SK-N-SH treated with all-trans-retinoic acid at 6 μM for 48 hours (cell line): ENCODE data around the gene PFAS.

ENCODE experiments used
- GLIS3 ChIP-seq: fragments of 250-450 bp; sonication (Bioruptor Pico); IDR thresholded peaks from 2 replicates; pipeline ENCODE4 v1.5.0; 2020; ENCODE audit warnings: mild to moderate bottlenecking, moderate library complexity
- PPARA ChIP-seq: fragments of 250-450 bp; sonication (Bioruptor Pico); IDR thresholded peaks from 2 replicates; pipeline ENCODE4 v1.5.0; 2020; ENCODE audit warnings: mild to moderate bottlenecking, borderline replicate concordance
- SNAI2 ChIP-seq: fragments of 250-450 bp; sonication (Bioruptor Pico); IDR thresholded peaks from 2 replicates; pipeline ENCODE4 v1.5.0; 2020; ENCODE audit warnings: mild to moderate bottlenecking, moderate library complexity
- TSHZ2 ChIP-seq: fragments of 250-450 bp; sonication (Bioruptor Pico); IDR thresholded peaks from 2 replicates; pipeline ENCODE4 v1.5.0; 2020; ENCODE audit warnings: mild to moderate bottlenecking, moderate library complexity
- ZFP3 ChIP-seq: fragments of 250-450 bp; sonication (Bioruptor Pico); IDR thresholded peaks from 2 replicates; pipeline ENCODE4 v1.5.0; 2020; ENCODE audit warnings: mild to moderate bottlenecking, moderate library complexity

- no peak for TF ChIP-seq TSHZ2
- TF ChIP-seq ZFP3 (CRISPR knock-in tag), result no peak
- TF ChIP-seq PPARA (CRISPR knock-in tag), result no peak
- no peak for TF ChIP-seq GLIS3
- no peak for TF ChIP-seq SNAI2
These were observed 39.0 kb upstream of the PFAS start, which contains the start of gene AURKB for GRCh38 chr17:8209907-8210760.
